ENCODE results near the gene GNRH2.
"Not testable (repeated sequence)": the region's sequence is repeated elsewhere in the genome, so short reads cannot be mapped to it uniquely, and the experiment has no call there.

Gene GNRH2

GRCh38 chr20:3044336-3044965 lies 1.0 kb downstream of the GNRH2 start:
- no peak for DNase-seq

- DNase-seq: peak; percentile 62
Observed at GRCh38 chr20:3045042-3045815, 1.8 kb downstream of the GNRH2 start.

GRCh38 chr20:3045816-3046676 lies 2.6 kb downstream of the GNRH2 start, which contains the start of gene MRPS26:
MRPS26 (plus strand) TSS chr20:3046052; CDS start chr20:3046069, 17 bp downstream.
- DNase-seq: peak; percentile 72

- peak; percentile 66 for DNase-seq
Observed at GRCh38 chr20:3046677-3047462, 3.4 kb downstream of the GNRH2 start.

- DNase-seq: no peak
Observed at GRCh38 chr20:3047486-3048419, 4.3 kb downstream of the GNRH2 start.

GRCh38 chr20:3051385-3052019 lies 8.1 kb downstream of the GNRH2 start:
- DNase-seq: no peak

- no peak for DNase-seq
Observed at GRCh38 chr20:3059489-3059888, 16.1 kb downstream of the GNRH2 start.

- not testable (repeated sequence) for DNase-seq
Observed at GRCh38 chr20:3064119-3064518, 20.7 kb downstream of the GNRH2 start.

- no peak for DNase-seq
Observed at GRCh38 chr20:3067139-3068014, 24.0 kb downstream of the GNRH2 start.

GRCh38 chr20:3068075-3068474 lies 24.7 kb downstream of the GNRH2 start:
- DNase-seq: no peak

- peak; percentile 36 for DNase-seq
Observed at GRCh38 chr20:3068986-3069900, 25.8 kb downstream of the GNRH2 start.

- DNase-seq: no peak
Observed at GRCh38 chr20:3070725-3071124, 27.3 kb downstream of the GNRH2 start.

GRCh38 chr20:3071266-3071609 lies 27.8 kb downstream of the GNRH2 start:
- DNase-seq: no peak

GRCh38 chr20:3071610-3072529 lies 28.4 kb downstream of the GNRH2 start, which contains the start of gene OXT:
OXT (plus strand) TSS chr20:3071620; CDS start chr20:3071656, 36 bp downstream.
- no peak for DNase-seq

GRCh38 chr20:3072530-3073250 lies 29.3 kb downstream of the GNRH2 start:
- DNase-seq: no peak

- not testable (repeated sequence) for DNase-seq
Observed at GRCh38 chr20:3073251-3073643, 29.8 kb downstream of the GNRH2 start.

GRCh38 chr20:3074812-3075211 lies 31.4 kb downstream of the GNRH2 start:
- DNase-seq: no peak

Data from NCI-H2029 (cell line).